Esophagus muscularis mucosa (tissue), 4 donors: ENCODE data around the gene MSS51.

Experiments used
- CTCF ChIP-seq, 3 experiments: fragments of 200-600 bp in 2 of 3; fragments of 450-650 bp in 1 of 3; sonication (generic) in 2 of 3; IDR thresholded peaks; one replicate each; pipeline ENCODE4 v1.5.1; 2017 to 2019; ENCODE audit warnings: antibody characterized with exemption in 3 of 3, mild to moderate bottlenecking in 2 of 3, moderate library complexity in 1 of 3
- EP300 ChIP-seq: sonication (generic); formaldehyde crosslinking; IDR thresholded peaks from one replicate; pipeline ENCODE4 v1.6.1; 2017; ENCODE audit warnings: antibody characterized with exemption
- POLR2AphosphoS5 ChIP-seq, 2 donors: sonication (generic); formaldehyde crosslinking; IDR thresholded peaks; one replicate each; pipeline ENCODE4 v1.6.1; 2017; ENCODE audit warnings: antibody characterized with exemption in 2 of 2

DNA sequence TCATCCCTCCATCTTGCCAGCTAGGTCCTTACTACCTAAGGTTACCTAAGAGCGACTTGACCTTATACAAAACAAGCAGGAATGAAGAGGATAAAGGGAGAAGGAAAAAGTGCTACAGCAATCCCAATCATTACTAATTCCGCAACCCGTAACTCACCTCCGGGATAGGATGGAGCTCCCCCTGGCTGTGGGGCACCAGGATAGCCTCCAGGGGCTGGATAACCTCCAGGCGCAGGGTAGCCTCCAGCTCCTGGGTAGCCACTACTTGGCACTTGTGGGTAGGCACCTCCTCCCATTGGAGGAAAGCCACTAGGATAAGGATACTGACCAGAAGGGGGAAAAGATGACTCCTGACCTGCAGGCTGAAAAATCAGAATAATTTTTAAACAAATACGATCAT is 35.3 kb downstream of the MSS51 start:
- no peak for TF ChIP-seq CTCF (IDR thresholded peaks at IDR 0.05)
- no peak for TF ChIP-seq EP300
- TF ChIP-seq POLR2AphosphoS5 (IDR thresholded peaks at IDR 0.05), result no peak
